GM12873 (cell line): Measurements from ENCODE around the gene FCRL3.

Experiments
- CTCF ChIP-seq: IDR thresholded peaks from 2 replicates; pipeline ENCODE4 v1.5.1; 2012; ENCODE audit warnings: low read depth, mild to moderate bottlenecking, moderate library complexity, low read length, control low read depth; ENCODE audit not compliant: insufficient read depth; ENCODE audit errors: missing control alignments

Gene FCRL3

GRCh38 chr1:157723157-157723556 is 22.6 kb upstream of the FCRL3 start:
- TF ChIP-seq CTCF = no peak

- TF ChIP-seq CTCF = no peak
These were observed 21.4 kb upstream of the FCRL3 start for GRCh38 chr1:157721985-157722384.

GRCh38 chr1:157715736-157716135 is 15.2 kb upstream of the FCRL3 start:
- TF ChIP-seq CTCF = no peak

- no peak for TF ChIP-seq CTCF
These were observed 11.2 kb upstream of the FCRL3 start for GRCh38 chr1:157711802-157712201.

GRCh38 chr1:157704878-157705277 is 4.3 kb upstream of the FCRL3 start:
- no peak for TF ChIP-seq CTCF

- TF ChIP-seq CTCF = no peak
These were observed 3.4 kb upstream of the FCRL3 start for GRCh38 chr1:157703981-157704380.

- no peak for TF ChIP-seq CTCF
These were observed 1.8 kb upstream of the FCRL3 start for GRCh38 chr1:157702308-157702825.

GRCh38 chr1:157700305-157700704 is 264 bp downstream of the FCRL3 start:
- no peak for TF ChIP-seq CTCF
